ENCODE data around the gene FOXC1. TPM values are rescaled to one million over a fixed set of nuclear protein-coding genes. Genes with fewer than 3 reads are reported as not detected.
A peak's percentile ranks its signal among the peaks of the same experiment; 100 is the strongest.

Gene FOXC1
- total RNA-seq, 1 experiment from 2014 or later = 7.3 TPM

DNA sequence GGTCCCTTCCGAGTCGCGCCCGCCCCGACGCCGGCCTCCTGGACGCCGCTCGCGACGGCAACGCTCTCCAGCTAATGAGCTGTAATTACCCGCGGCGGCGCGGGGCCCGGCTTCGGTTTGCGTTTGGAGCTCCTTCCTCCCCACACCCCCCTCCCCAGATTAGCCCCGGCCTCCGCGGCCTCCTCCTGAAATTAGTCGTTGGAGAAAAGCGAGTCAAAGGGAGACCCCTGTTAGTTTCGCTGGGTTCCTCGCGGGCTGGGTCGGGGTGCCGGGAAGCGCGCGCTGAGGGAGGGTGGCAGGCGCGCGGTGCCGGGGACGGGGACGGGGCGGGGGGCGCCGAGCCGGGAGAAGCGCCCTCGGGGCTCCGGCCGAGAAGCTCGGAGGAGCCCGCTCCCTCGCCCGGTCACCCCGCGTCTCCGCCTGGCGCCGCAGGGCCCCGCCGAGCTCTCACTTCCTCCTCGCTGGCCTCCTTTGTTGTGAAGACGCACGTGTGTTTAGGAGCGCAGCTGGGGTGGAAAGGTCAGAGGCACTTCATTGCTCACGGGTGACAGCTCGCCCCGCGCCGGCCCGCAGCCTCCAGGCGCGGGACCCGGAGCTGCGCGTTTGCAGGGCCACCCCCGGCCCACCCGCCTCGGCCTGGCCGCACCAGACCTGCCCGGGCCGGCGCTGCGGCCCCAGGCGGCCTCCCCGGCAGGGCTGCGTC, 4.9 kb downstream of the FOXC1 start:
- no peak for ATAC-seq
- H3F3A ChIP-seq (ENCODE audit: low read length, unreplicated experiment) = no peaks in the 10 kb centered on the region
- no peaks in the 10 kb centered on the region for H3K4me1 ChIP-seq (ENCODE audit: insufficient read depth, low read length)
- peaks cover 43% of the 10 kb centered on the region for H3K79me2 ChIP-seq (ENCODE audit: low read length)
- no peaks in the 10 kb centered on the region for H3K36me3 ChIP-seq (ENCODE audit: low read depth, low read length)
- H3K4me2 ChIP-seq (ENCODE audit: low read length) = peak overlapping the region; percentile 91
- ChIA-PET CTCF (no interaction called here), POLR2A (ENCODE audit: unreplicated experiment) (no interaction called here)
- H4K20me1 ChIP-seq (ENCODE audit: low read length) = peaks cover 16% of the 10 kb centered on the region
- BruUV-seq (replicated peaks) = no TSS peak
- no peaks in the 10 kb centered on the region for H3K27me3 ChIP-seq (ENCODE audit: low read length)
- no peaks in the 10 kb centered on the region for H3K9me3 ChIP-seq (ENCODE audit: low read length)
- H2AFZ ChIP-seq (ENCODE audit: low read length) = no peak overlapping the region
- TF ChIP-seq CTCF (conservative IDR thresholded peaks at IDR 0.05; ENCODE audit: low read depth, low read length) = no peak
- TF ChIP-seq EZH2 (IDR thresholded peaks at IDR 0.05; ENCODE audit: low read length, unreplicated experiment) = no peak
- TF ChIP-seq EZH2phosphoT487 (IDR thresholded peaks at IDR 0.05; ENCODE audit: borderline replicate concordance, low read length) = no peak
- DNase-seq = no peak
- H3K27ac ChIP-seq (ENCODE audit: low read length) = no peak overlapping the region
- no peak overlapping the region for H3K9ac ChIP-seq (ENCODE audit: low read length)
- no peaks in the 10 kb centered on the region for H3K9me2 ChIP-seq (replicated peaks; ENCODE audit: low read length)
- intact Hi-C loops (cut with micrococcal nuclease) = loop anchor here (5.0 kb wide), 1 partner anchor 298 kb away; no protein-coding TSS in a partner anchor
- H3K4me3 ChIP-seq (ENCODE audit: low read length) = peak overlapping the region; percentile 80; the same call in 1 of the 2 replicates

DNA sequence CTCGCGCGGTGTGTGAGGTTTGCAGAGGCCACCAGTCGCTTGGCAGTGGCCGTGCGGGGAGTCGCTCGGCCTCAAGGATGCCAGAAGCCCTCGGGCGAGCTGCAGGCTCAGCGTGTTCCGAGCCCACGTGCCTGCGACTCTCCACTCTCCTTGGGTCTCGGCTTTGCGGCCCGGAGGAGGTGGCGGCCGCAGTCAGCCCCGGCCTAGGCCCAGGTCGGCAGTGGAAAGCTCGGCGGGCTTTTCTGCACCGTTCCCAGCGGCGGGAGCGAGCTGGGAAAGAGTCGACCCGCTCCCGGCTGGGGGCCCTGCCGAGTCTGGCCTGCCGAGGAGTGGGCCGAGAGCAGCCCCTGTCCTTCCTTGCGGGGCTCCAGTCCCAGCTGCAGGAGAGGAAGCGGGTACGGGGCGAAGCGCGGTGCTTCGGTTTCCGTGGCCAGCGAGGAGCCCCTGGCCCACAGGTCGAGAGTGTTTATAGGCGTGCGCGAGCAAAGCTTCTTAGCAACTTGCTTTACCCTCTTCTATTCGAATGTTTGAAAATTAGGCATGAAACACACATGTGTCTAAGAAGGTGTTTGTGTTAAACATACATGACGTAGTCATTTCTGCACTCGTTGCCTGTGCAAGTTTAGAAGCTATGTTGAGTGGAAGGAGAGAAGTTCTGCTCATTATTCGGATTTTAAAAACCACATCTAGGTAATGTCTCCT, 5.6 kb downstream of the FOXC1 start:
- Histone ChIP-seq H3K4me3 (ENCODE audit: low read length) (no peak overlapping the region), H3K9ac (ENCODE audit: low read length) (no peak overlapping the region), H3K9me3 (ENCODE audit: low read length) (no peaks in the 10 kb centered on the region), H2AFZ (ENCODE audit: low read length) (no peak overlapping the region), H3F3A (ENCODE audit: low read length, unreplicated experiment) (no peaks in the 10 kb centered on the region), H3K4me1 (ENCODE audit: insufficient read depth, low read length) (no peaks in the 10 kb centered on the region), H3K36me3 (ENCODE audit: low read depth, low read length) (no peaks in the 10 kb centered on the region), H3K79me2 (ENCODE audit: low read length) (peaks cover 43% of the 10 kb centered on the region), H3K27me3 (ENCODE audit: low read length) (no peaks in the 10 kb centered on the region), H3K4me2 (ENCODE audit: low read length) (no peak overlapping the region), H3K27ac (ENCODE audit: low read length) (no peak overlapping the region), H4K20me1 (ENCODE audit: low read length) (peaks cover 16% of the 10 kb centered on the region), H3K9me2 (replicated peaks; ENCODE audit: low read length) (no peaks in the 10 kb centered on the region)
- ATAC-seq = no peak
- ChIA-PET POLR2A (ENCODE audit: unreplicated experiment) (interaction anchor here (0.6 kb wide), 1 partner anchor 747 kb away, joined by 4 read pairs; no protein-coding TSS in a partner anchor), CTCF (no interaction called here)
- no peak for DNase-seq
- no peak for TF ChIP-seq EZH2 (IDR thresholded peaks at IDR 0.05; ENCODE audit: low read length, unreplicated experiment)
- TF ChIP-seq EZH2phosphoT487 (IDR thresholded peaks at IDR 0.05; ENCODE audit: borderline replicate concordance, low read length) = no peak
- no peak for TF ChIP-seq CTCF (conservative IDR thresholded peaks at IDR 0.05; ENCODE audit: low read depth, low read length)
- no TSS peak for BruUV-seq (replicated peaks)
- intact Hi-C loops (cut with micrococcal nuclease) = no loop called here
